Activated CD8-positive, alpha-beta memory T cell treated with anti-CD3 and anti-CD28 coated beads for 36 hours (primary cell): Measurements from ENCODE around the gene ZFAND2A. TPM values are rescaled to one million over a fixed set of nuclear protein-coding genes. Genes with fewer than 3 reads are reported as not detected.

Experiments
- CTCF ChIA-PET: fragments of 350-600 bp; sonication (Branson Sonifier 250); formaldehyde crosslinking; loops from one replicate; lab custom pipeline; 2021; ENCODE audit warnings: antibody characterized with exemption; lab: Charles Lee
- POLR2A ChIA-PET: fragments of 350-600 bp; sonication (Branson Sonifier 250); formaldehyde crosslinking; loops from one replicate; lab custom pipeline; 2021; ENCODE audit warnings: antibody characterized with exemption; lab: Charles Lee
- total RNA-seq, 2 experiments: library from RNA; stranded (reverse); gene quantifications; one replicate each; pipeline ENCODE4 v1.2.3, GENCODE V29; 2021

Gene ZFAND2A
- total RNA-seq, 2 experiments from 2014 or later, result 21.3 to 24.2 TPM

GRCh38 chr7:1103789-1104515 lies 56.0 kb downstream of the ZFAND2A start:
- ChIA-PET CTCF (interaction anchor here (0.9 to 3.0 kb wide), 5 partner anchors 18 to 110 kb away, joined by 4 to 11 read pairs (median 8); a partner anchor contains a TSS), POLR2A (interaction anchor here (1.6 kb wide), 1 partner anchor 34 kb away, joined by 6 read pairs; a partner anchor contains a TSS)

GRCh38 chr7:1103009-1103788 lies 56.8 kb downstream of the ZFAND2A start:
- ChIA-PET POLR2A (interaction anchor here (1.6 kb wide), 1 partner anchor 35 kb away, joined by 6 read pairs; a partner anchor contains a TSS), CTCF (interaction anchor here (0.9 to 3.0 kb wide), 5 partner anchors 17 to 110 kb away, joined by 4 to 11 read pairs (median 8); a partner anchor contains a TSS)

Other genes with a start within 250 kb of the ZFAND2A start
- 10 to 100 TPM; 68.9 to 69.1 TPM for gene ADAP1, start 205.5 kb downstream of the ZFAND2A start, total RNA-seq
- 10 to 100 TPM; 18.2 to 20.3 TPM for gene COX19, start 184.6 kb downstream of the ZFAND2A start, total RNA-seq
- not detected for gene CYP2W1, start 177.0 kb downstream of the ZFAND2A start, total RNA-seq
- 1 to 10 TPM; 2.1 TPM for gene GPR146, start 115.7 kb downstream of the ZFAND2A start, total RNA-seq
- gene GPER1, start 72.1 kb downstream of the ZFAND2A start, total RNA-seq, result not detected
- gene UNCX, start 72.7 kb upstream of the ZFAND2A start, total RNA-seq, result not detected